HepG2 (cell line): ENCODE measurements around the gene HRG. TPM values are rescaled to one million over a fixed set of nuclear protein-coding genes. Genes with fewer than 3 reads are reported as not detected.

ENCODE experiments used
- ATAC-seq: fragments of 200-7000 bp; cut with Tn5 transposase; 3 replicates; pipeline ENCODE4 v1.9.1; 2020; ENCODE audit warnings: mild to moderate bottlenecking, moderate library complexity
- BruUV-seq: library from RNA; stranded (reverse); fragments of 400-500 nt; replicated peaks from 2 replicates; lab custom pipeline; 2021; lab: Mats Ljungman, UMichigan
- CTCF ChIA-PET: fragments of 300-600 bp; formaldehyde crosslinking; extraction: SDS; loops from one replicate; lab custom pipeline; 2021; ENCODE audit warnings: low total read pairs, inconsistent platforms, low intra/inter-chr PET ratio; lab: Yijun Ruan, JAX
- POLR2A ChIA-PET: fragments of 350-600 bp; sonication (Branson Sonifier 250); formaldehyde crosslinking; loops from one replicate; lab custom pipeline; 2020; ENCODE audit warnings: antibody characterized with exemption, inconsistent platforms; lab: Yijun Ruan, JAX
- DNase-seq: peaks from one replicate; pipeline ENCODE4 v3.0.0-alpha.2; 2015; ENCODE audit warnings: low spot score
- FAIRE-seq: peaks from 3 replicates; lab custom pipeline; 2011; peaks lifted over from hg19 to GRCh38; lab: Jason Lieb, UNC
- H2AFZ ChIP-seq: one replicate; pipeline ENCODE4 v1.6.1; 2011; ENCODE audit warnings: low read length, inconsistent platforms
- H3K27ac ChIP-seq: fragments of 300-600 bp; 3 replicates; pipeline ENCODE4 v1.8.0; 2011; ENCODE audit warnings: mixed run types, mild to moderate bottlenecking, mixed read lengths, low read length, inconsistent platforms; ENCODE audit not compliant: insufficient read depth; ENCODE audit errors: extremely low read length
- H3K27me3 ChIP-seq, 2 experiments: fragments of 200-600 bp in 1 of 2; 2 replicates in 1 of 2; 3 replicates in 1 of 2; pipeline versions ENCODE4 v1.6.0 to v1.8.0; 2011; ENCODE audit warnings: low read length in 2 of 2, mild to moderate bottlenecking in 2 of 2, moderate library complexity in 2 of 2, inconsistent platforms in 1 of 2; ENCODE audit not compliant: insufficient read depth in 2 of 2, control insufficient read depth in 1 of 2
- H3K36me3 ChIP-seq, 2 experiments: fragments of 200-600 bp in 1 of 2; replicated peaks in 1 of 2; 2 replicates in 1 of 2; 3 replicates in 1 of 2; pipeline versions ENCODE4 v1.5.1 to v1.8.0; 2011; ENCODE audit warnings: low read length in 2 of 2, inconsistent platforms in 1 of 2; ENCODE audit not compliant: insufficient read depth in 2 of 2, control insufficient read depth in 1 of 2
- H3K4me1 ChIP-seq: 2 replicates; pipeline ENCODE4 v1.5.1; 2012; ENCODE audit warnings: low read length, inconsistent platforms; ENCODE audit not compliant: insufficient read depth
- H3K4me2 ChIP-seq: 2 replicates; pipeline ENCODE4 v1.6.0; 2011; ENCODE audit warnings: low read depth, low read length, inconsistent platforms
- H3K4me3 ChIP-seq, 3 experiments: fragments of 200-600 bp in 1 of 3; sonication (generic), shearing (Covaris generic) in 1 of 3; replicated peaks in 1 of 3; 2 replicates each; pipeline ENCODE4 v1.5.1; 2011 to 2016; ENCODE audit warnings: low read length in 3 of 3, inconsistent platforms in 2 of 3, low read depth in 2 of 3, mild to moderate bottlenecking in 2 of 3, control low read depth in 1 of 3, mixed read lengths in 1 of 3; ENCODE audit not compliant: insufficient read depth in 1 of 3
- H3K79me2 ChIP-seq: one replicate; pipeline ENCODE4 v1.6.1; 2011; ENCODE audit warnings: low read length, inconsistent platforms; ENCODE audit not compliant: insufficient read depth
- H3K9ac ChIP-seq: 2 replicates; pipeline ENCODE4 v1.6.0; 2011; ENCODE audit warnings: mild to moderate bottlenecking, low read depth, low read length, inconsistent platforms; ENCODE audit not compliant: insufficient read depth
- H3K9me3 ChIP-seq: 2 replicates; pipeline ENCODE4 v1.5.1; 2012; ENCODE audit warnings: mild to moderate bottlenecking, low read length
- H4K20me1 ChIP-seq: 2 replicates; pipeline ENCODE4 v1.6.0; 2011; ENCODE audit warnings: inconsistent platforms, mild to moderate bottlenecking, low read length, moderate library complexity; ENCODE audit not compliant: insufficient read depth
- KDM4B ChIP-seq: sonication (generic); formaldehyde crosslinking; IDR thresholded peaks from 2 replicates; pipeline ENCODE4 v1.4.0; 2020; ENCODE audit warnings: missing genetic modification reagents
- PITX1 ChIP-seq: sonication (generic); formaldehyde crosslinking; IDR thresholded peaks from 2 replicates; pipeline ENCODE4 v1.5.1; 2020; ENCODE audit warnings: mild to moderate bottlenecking, missing genetic modification reagents
- RAD51 ChIP-seq: fragments of 450-650 bp; IDR thresholded peaks from 2 replicates; pipeline ENCODE4 v1.6.1; 2016; ENCODE audit warnings: borderline replicate concordance
- SETDB1 ChIP-seq: sonication (generic); formaldehyde crosslinking; IDR thresholded peaks from 2 replicates; pipeline ENCODE4 v1.5.1; 2020; ENCODE audit warnings: missing genetic modification reagents, mild to moderate bottlenecking, borderline replicate concordance
- SMAD3 ChIP-seq: sonication (generic); formaldehyde crosslinking; IDR thresholded peaks from 2 replicates; pipeline ENCODE4 v1.4.0; 2020; ENCODE audit warnings: missing genetic modification reagents
- TEAD2 ChIP-seq: sonication (generic); formaldehyde crosslinking; IDR thresholded peaks from 2 replicates; pipeline ENCODE4 v1.9.0; 2021; ENCODE audit warnings: missing genetic modification reagents
- ZBTB7A ChIP-seq: sonication (generic); formaldehyde crosslinking; IDR thresholded peaks from 2 replicates; pipeline ENCODE4 v1.8.0; 2022; ENCODE audit warnings: mild to moderate bottlenecking, missing genetic modification reagents
- ZNF446 ChIP-seq: sonication (generic); formaldehyde crosslinking; IDR thresholded peaks from 2 replicates; pipeline ENCODE4 v1.5.0; 2020; ENCODE audit warnings: mild to moderate bottlenecking, missing genetic modification reagents
- ZNF564 ChIP-seq: sonication (generic); formaldehyde crosslinking; IDR thresholded peaks from 2 replicates; pipeline ENCODE4 v1.8.1; 2023; ENCODE audit warnings: mild to moderate bottlenecking, missing genetic modification reagents
- WGBS: methylation state at CpG from one replicate; pipeline ENCODE4 v1.1.6; 2017; ENCODE audit warnings: low lambda C conversion rate; 5-methylcytosine and 5-hydroxymethylcytosine counted together
- in situ Hi-C: cut with HindIII; loops from 2 replicates; pipeline ENCODE4 v1.10.0; 2017; ENCODE audit warnings: low pct_unique_long_range_greater_than_20kb; ENCODE audit not compliant: extremely low pct_ligation_motif_present
- intact Hi-C: fragments of 100-400 bp; cut with micrococcal nuclease; formaldehyde crosslinking; loops from one replicate; pipeline ENCODE4 v1.10.0; 2022; ENCODE audit not compliant: unreplicated experiment
- polyA plus RNA-seq, 8 experiments: library from polyadenylated mRNA; depleted of rRNA in 3 of 8; stranded (reverse) in 7 of 8; unstranded in 1 of 8; fragments of >200 nt; fragmentation: Illumina TruSeq in 4 of 8; extraction: Trizol in 4 of 8; gene quantifications; 2 replicates each; pipeline versions ENCODE4 v1.2.1 to v1.2.3, GENCODE V29; 2011 to 2016; ENCODE audit warnings: low read depth in 4 of 8, missing spikeins in 1 of 8, mixed read lengths in 1 of 8; ENCODE audit not compliant: insufficient read depth in 1 of 8
- total RNA-seq, 5 experiments: library from RNA; depleted of rRNA; stranded (reverse); fragments of >200 nt; fragmentation: Illumina TruSeq; extraction: Trizol; gene quantifications; 2 replicates each; pipeline ENCODE4 v1.2.3, GENCODE V29; 2016; ENCODE audit warnings: low read depth in 1 of 5
- TF ChIP-seq, protein P1 (sequence below): fragments of 450-650 bp; IDR thresholded peaks from 2 replicates; pipeline ENCODE4 v1.6.1; 2016
- TF ChIP-seq, protein P2 (sequence below): IDR thresholded peaks from 2 replicates; pipeline ENCODE4 v1.6.1; 2016; ENCODE audit warnings: missing compliant biosample characterization, missing genetic modification reagents, borderline replicate concordance
- TF ChIP-seq, protein P3 (sequence below): sonication (generic); formaldehyde crosslinking; IDR thresholded peaks from 2 replicates; pipeline ENCODE4 v1.8.1; 2022; ENCODE audit warnings: mild to moderate bottlenecking, missing genetic modification reagents
- TF ChIP-seq, protein P4 (sequence below): sonication (generic); formaldehyde crosslinking; IDR thresholded peaks from 2 replicates; pipeline ENCODE4 v1.4.0; 2020; ENCODE audit warnings: mild to moderate bottlenecking, missing genetic modification reagents

HRG gene
- total and polyA plus RNA-seq, 2 of the 13 experiments (the other 11 are each of a cell fraction or from before 2014, with no cell fraction given) = 0.09 to 0.11 TPM

DNA sequence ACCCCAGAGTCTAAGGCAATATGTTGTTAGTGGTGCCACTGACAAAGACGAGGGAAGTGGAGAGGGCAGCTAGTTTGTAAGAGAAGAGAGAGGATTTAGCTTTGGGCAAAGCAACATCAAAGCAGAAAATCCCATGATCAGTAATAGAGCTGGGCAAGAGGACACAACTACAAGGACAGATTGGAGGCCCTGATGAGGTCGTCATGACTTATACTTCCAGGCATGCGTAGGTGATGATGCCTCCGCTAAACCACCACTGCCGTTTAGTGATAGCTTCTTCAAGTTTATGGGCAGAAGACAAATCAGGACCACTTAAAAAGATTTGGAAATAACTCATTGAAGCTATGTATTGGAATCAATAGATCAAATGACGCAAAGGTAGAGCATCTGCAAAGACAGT, 2.6 kb downstream of the HRG start:
- ChIA-PET CTCF (no interaction called here), POLR2A (no interaction called here)
- Histone ChIP-seq H3K4me2 (no peak overlapping the region), H4K20me1 (no peaks in the 10 kb centered on the region), H3K4me1 (peaks cover 39% of the 10 kb centered on the region), H3K27me3 (no peaks in the 10 kb centered on the region), H2AFZ (no peak overlapping the region), H3K9ac (no peak overlapping the region), H3K9me3 (no peaks in the 10 kb centered on the region), H3K36me3 (no peaks in the 10 kb centered on the region), H3K79me2 (no peaks in the 10 kb centered on the region), H3K27ac (no peak overlapping the region), H3K4me3 (no peak overlapping the region)
- BruUV-seq = no TSS peak
- TF ChIP-seq, protein P1, sequence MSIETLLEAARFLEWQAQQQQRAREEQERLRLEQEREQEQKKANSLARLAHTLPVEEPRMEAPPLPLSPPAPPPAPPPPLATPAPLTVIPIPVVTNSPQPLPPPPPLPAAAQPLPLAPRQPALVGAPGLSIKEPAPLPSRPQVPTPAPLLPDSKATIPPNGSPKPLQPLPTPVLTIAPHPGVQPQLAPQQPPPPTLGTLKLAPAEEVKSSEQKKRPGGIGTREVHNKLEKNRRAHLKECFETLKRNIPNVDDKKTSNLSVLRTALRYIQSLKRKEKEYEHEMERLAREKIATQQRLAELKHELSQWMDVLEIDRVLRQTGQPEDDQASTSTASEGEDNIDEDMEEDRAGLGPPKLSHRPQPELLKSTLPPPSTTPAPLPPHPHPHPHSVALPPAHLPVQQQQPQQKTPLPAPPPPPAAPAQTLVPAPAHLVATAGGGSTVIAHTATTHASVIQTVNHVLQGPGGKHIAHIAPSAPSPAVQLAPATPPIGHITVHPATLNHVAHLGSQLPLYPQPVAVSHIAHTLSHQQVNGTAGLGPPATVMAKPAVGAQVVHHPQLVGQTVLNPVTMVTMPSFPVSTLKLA = no peak
- TF ChIP-seq SETDB1 (CRISPR knock-in tag) (no peak), ZNF564 (CRISPR knock-in tag) (no peak), PITX1 (CRISPR knock-in tag) (no peak), ZBTB7A (no peak), KDM4B (CRISPR knock-in tag) (no peak), SMAD3 (CRISPR knock-in tag) (no peak), TEAD2 (CRISPR knock-in tag) (no peak), RAD51 (no peak), ZNF446 (CRISPR knock-in tag) (no peak)
- TF ChIP-seq, protein P2, sequence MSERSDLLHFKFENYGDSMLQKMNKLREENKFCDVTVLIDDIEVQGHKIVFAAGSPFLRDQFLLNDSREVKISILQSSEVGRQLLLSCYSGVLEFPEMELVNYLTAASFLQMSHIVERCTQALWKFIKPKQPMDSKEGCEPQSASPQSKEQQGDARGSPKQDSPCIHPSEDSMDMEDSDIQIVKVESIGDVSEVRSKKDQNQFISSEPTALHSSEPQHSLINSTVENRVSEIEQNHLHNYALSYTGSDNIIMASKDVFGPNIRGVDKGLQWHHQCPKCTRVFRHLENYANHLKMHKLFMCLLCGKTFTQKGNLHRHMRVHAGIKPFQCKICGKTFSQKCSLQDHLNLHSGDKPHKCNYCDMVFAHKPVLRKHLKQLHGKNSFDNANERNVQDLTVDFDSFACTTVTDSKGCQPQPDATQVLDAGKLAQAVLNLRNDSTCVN (CRISPR knock-in tag) = no peak
- TF ChIP-seq, protein P3, sequence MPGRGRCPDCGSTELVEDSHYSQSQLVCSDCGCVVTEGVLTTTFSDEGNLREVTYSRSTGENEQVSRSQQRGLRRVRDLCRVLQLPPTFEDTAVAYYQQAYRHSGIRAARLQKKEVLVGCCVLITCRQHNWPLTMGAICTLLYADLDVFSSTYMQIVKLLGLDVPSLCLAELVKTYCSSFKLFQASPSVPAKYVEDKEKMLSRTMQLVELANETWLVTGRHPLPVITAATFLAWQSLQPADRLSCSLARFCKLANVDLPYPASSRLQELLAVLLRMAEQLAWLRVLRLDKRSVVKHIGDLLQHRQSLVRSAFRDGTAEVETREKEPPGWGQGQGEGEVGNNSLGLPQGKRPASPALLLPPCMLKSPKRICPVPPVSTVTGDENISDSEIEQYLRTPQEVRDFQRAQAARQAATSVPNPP (CRISPR knock-in tag) = no peak
- TF ChIP-seq, protein P4, sequence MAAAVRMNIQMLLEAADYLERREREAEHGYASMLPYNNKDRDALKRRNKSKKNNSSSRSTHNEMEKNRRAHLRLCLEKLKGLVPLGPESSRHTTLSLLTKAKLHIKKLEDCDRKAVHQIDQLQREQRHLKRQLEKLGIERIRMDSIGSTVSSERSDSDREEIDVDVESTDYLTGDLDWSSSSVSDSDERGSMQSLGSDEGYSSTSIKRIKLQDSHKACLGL = no peak
- in situ Hi-C loops (no loop called here), intact Hi-C loops (no loop called here)
- DNase-seq = no peak
- WGBS = 49% methylated on average over 6 of the region's 6 CpGs
- FAIRE-seq = no peak
- ATAC-seq = no peak
